Esophagus squamous epithelium (tissue), 4 donors: ENCODE measurements around the gene B4GALNT4.

ENCODE experiments used
- CTCF ChIP-seq, 6 experiments: fragments of 450-650 bp in 4 of 6; fragments of 200-600 bp in 2 of 6; sonication (generic) in 2 of 6; IDR thresholded peaks; one replicate each; pipeline ENCODE4 v1.5.1; 2016 to 2019; ENCODE audit warnings: antibody characterized with exemption in 6 of 6, mild to moderate bottlenecking in 4 of 6, moderate library complexity in 4 of 6
- POLR2A ChIP-seq, 4 donors: fragments of 450-650 bp; IDR thresholded peaks; one replicate each; pipeline ENCODE4 v1.6.1; 2017; ENCODE audit warnings: antibody characterized with exemption in 4 of 4, mild to moderate bottlenecking in 4 of 4, moderate library complexity in 3 of 4

GRCh38 chr11:326592-326841 lies 42.8 kb upstream of the B4GALNT4 start:
- TF ChIP-seq POLR2A (IDR thresholded peaks at IDR 0.05) (no peak), CTCF (IDR thresholded peaks at IDR 0.05) (no peak)
